Glomerular visceral epithelial cell (primary cell): ENCODE data around the gene TMEM267.
A peak's percentile ranks its signal among the peaks of the same experiment; 100 is the strongest.
"Not testable (repeated sequence)": the region's sequence is repeated elsewhere in the genome, so short reads cannot be mapped to it uniquely, and the experiment has no call there.

ENCODE experiments used
- DNase-seq: peaks from one replicate; pipeline ENCODE4 v3.0.0-alpha.2; 2016; ENCODE audit errors: extremely low spot score

Gene TMEM267

GRCh38 chr5:43461066-43461465, 22.6 kb downstream of the TMEM267 start:
- DNase-seq = no peak

DNA sequence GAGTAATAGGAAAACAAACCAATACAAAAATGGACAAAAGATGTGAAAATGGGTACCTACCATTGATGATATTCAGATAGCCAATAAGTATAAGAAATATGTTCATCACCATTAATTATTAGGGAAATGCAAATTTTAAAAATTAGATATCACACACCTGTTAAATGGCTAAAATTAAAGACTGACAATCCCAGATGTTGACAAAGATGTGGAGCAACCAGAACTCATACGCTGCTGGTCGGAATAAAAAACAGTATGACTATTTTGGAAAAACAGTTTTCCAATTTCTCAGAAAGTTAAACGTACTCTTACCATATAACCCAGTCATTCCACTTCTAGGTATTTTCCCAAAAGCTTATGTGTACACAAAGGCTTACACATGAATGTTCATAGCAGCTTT, 27.1 kb downstream of the TMEM267 start:
- no peak for DNase-seq

DNA sequence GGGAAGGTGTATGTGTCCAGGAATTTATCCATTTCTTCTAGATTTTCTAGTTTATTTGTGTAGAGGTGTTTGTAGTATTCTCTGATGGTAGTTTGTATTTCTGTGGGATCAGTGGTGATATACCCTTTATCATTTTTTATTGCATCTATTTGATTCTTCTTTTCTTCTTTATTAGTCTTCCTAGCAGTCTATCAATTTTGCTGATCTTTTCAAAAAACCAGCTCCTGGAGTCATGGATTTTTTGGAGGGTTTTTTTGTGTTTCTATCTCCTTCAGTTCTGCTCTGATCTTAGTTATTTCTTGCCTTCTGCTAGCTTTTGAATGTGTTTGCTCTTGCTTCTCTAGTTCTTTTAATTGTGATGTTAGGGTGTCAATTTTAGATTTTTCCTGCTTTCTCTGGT, 42.1 kb downstream of the TMEM267 start:
- not testable (repeated sequence) for DNase-seq

GRCh38 chr5:43437062-43437660, 46.5 kb downstream of the TMEM267 start:
- no peak for DNase-seq

DNA sequence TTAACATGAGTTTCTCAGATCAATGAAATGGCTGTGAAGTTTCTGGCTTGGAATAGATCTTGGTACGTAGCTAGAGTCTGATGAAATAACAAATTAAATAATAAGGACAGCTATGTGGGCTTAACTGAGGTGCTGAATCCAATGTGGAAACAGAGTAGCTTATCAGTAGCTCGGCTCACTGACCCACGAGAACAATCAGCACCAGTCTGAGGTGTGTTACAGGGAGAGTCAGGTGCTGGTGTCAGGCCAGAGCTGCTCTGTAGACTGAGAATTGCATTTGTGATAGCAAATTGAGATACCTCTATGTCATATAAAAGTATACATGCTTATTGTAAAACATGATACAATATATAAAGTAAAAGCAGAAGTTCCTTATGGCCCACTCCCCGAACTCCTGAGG, 50.3 kb downstream of the TMEM267 start:
- DNase-seq = no peak

- peak; percentile 92 for DNase-seq
Measured at GRCh38 chr5:43432486-43433375, 50.9 kb downstream of the TMEM267 start.

- no peak for DNase-seq
Measured at GRCh38 chr5:43429706-43430105, 54.0 kb downstream of the TMEM267 start.

DNA sequence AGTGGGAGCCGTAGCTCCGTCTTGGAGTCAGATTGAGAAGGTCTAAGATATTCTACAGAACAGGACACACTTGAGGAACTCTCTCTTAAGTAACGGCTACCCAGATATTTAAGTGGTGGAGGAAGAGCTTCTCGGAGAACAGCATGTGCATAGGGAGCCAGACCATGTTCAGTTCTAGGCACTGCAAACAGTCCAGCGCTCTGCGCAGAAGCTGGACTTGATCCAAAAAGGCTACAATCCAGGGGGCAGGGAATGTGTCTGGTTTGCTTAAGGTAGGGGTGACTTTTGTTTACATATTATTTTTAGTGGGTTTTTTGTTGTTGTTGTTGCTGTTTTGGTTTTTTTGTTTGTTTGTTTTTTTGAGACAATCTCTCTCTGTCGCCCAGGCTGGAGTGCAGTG, 54.6 kb downstream of the TMEM267 start:
- DNase-seq = no peak

DNA sequence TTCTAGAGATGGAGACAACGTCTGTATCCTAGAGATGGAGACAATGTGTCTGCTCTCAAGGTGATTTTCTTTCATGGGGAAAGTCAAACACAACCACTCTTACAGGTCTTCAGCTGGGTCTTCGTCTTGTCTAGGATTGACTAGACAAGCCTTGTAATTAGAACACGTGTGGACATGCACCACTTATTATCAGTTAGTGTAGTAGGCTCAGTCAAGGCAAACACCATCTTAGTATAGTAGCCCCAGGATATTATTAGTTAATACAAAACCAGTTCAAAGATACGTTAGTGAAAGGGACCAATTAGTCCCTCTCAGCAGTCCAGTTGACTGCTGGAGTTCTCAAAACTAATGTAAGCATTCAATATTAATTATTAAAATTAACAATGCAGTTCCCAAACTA, 56.4 kb downstream of the TMEM267 start:
- no peak for DNase-seq

DNA sequence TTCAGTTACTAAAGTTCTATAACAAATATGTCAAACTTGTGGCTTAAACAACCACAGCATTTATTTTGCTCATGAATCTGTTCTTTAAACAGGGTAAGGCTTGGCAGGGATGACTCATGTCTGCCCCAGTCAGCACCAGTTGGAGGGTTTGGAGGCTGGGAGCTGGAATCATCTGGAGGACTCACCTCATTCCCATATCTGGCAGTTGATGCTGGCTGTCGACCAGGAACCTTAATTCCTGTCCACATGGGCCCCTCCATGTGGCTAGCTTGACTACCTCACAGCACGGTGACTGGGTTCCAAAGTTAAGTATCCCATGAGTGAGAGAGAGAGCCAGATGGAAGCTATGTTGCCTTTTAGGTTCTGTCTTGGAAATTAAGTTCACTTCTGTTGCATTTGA, 57.7 kb downstream of the TMEM267 start:
- DNase-seq = peak; percentile 97

DNA sequence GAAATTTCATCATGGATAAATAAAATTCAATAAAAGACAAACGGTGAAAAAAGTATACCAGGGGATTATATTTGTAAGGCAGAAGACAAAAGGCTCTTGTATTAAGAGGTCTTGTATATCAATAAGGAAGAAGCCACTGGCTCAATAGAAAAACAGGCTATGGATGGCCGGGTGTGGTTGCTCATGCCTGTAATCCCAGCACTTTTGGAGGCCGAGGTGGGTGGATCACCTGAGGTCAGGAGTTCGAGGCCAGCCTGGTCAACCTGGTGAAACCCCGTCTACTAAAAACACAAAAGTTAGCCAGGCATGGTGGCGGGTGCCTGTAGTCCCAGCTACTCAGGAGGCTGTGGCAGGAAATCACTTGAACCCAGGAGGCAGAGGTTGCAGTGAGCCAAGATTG, 60.6 kb downstream of the TMEM267 start:
- peak; percentile 32 for DNase-seq

DNA sequence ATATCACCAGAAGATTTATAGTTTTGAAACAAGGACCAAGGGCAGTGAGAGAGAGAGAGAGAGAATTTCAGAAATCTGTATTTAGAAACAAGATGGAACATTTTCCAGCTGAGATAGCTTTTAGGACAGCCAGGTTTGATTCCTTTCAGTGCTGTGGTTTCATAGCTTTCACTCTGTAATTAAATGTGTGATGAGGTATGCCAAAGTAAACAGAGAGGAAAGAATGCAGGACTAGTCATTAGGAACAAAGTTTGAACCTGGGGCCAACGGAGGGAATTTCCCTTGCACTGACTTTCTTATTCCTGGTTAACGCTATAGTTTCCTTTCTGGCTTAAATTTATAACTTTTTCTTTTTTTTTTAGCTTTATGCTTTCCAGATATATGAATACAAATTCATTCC, 61.5 kb downstream of the TMEM267 start:
- peak; percentile 88 for DNase-seq

- DNase-seq = peak; percentile 31
Measured at GRCh38 chr5:43421450-43422133, 62.1 kb downstream of the TMEM267 start.

DNA sequence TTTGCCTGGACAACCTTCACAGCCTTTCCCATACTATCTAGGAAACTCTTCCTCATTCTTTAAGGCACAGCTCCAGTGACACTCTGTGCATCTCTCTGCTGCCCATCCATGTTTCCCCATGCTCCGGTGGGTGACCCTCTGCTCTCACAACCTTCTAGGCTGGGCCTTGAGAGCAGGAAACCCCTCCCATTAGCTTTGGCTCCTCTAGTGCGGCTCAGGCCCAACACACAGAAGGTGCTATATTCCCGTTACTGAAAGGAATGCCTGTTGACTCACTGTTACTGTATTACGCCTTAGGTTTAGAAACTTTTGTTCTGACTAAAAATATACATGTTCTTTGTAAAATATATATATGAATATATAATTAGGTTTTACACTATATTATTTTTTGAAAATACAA, 63.4 kb downstream of the TMEM267 start:
- DNase-seq = peak; percentile 49

DNA sequence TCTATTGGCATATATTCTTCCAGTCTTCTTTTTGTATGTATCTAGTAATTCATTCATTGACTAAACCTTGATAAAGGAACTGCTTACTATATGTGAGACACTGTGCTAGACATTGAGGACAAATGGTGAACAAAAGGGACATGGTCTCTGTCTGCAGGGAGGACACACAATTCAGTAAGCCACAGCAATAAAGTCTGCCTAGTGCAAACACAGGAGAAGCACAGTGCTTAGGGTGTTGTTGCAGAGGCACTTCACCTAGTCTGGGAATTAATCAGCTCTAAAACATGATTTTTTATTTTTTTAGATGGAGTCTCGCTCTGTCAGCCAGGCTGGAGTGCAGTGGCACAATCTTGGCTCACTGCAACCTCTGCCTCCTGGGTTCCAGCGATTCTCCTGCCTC, 65.1 kb downstream of the TMEM267 start:
- DNase-seq = no peak

GRCh38 chr5:43416803-43417394, 66.8 kb downstream of the TMEM267 start:
- DNase-seq = no peak

GRCh38 chr5:43415935-43416802, 67.5 kb downstream of the TMEM267 start:
- DNase-seq = peak; percentile 40

- no peak for DNase-seq
Measured at GRCh38 chr5:43413966-43414365, 69.7 kb downstream of the TMEM267 start.

GRCh38 chr5:43412644-43413043, 71.0 kb downstream of the TMEM267 start:
- DNase-seq = no peak

- DNase-seq = no peak
Measured at GRCh38 chr5:43412156-43412555, 71.5 kb downstream of the TMEM267 start, which contains the start of gene CCL28. TSS of gene CCL28 (minus strand) at chr5:43412391. CDS start at chr5:43412316, 75 bp downstream.

DNA sequence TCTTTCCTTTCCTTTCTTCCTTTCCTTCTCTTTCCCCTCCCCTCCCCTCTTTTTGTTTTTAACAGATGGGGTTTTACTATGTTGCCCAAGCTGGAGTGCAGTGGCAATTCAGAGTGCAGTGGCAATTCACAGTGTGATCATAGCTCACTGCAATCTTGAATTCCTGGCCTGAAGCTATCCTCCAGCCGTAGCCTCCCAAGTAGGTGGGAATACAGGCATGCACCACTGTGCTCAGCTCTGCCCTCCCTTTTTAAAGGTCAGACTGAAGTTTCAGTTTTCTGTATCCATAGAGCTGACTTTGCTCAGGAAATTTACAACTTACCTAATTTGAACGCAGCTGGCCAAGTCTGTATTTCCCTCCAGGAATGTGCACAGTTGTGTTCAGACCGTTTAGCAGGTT, 72.2 kb downstream of the TMEM267 start:
- no peak for DNase-seq
